ENCODE measurements around the gene ITIH3.

Gene ITIH3

GRCh38 chr3:52779837-52780585, 14.6 kb upstream of the ITIH3 start:
- DNase-seq = no peak

- no peak for DNase-seq
Observed at GRCh38 chr3:52781741-52782140, 12.9 kb upstream of the ITIH3 start.

GRCh38 chr3:52782412-52783210, 12.0 kb upstream of the ITIH3 start:
- DNase-seq = no peak

GRCh38 chr3:52783211-52783555, 11.4 kb upstream of the ITIH3 start:
- DNase-seq = no peak

GRCh38 chr3:52784021-52784621, 10.5 kb upstream of the ITIH3 start:
- DNase-seq = no peak

GRCh38 chr3:52784931-52785590, 9.5 kb upstream of the ITIH3 start:
- no peak for DNase-seq

DNA sequence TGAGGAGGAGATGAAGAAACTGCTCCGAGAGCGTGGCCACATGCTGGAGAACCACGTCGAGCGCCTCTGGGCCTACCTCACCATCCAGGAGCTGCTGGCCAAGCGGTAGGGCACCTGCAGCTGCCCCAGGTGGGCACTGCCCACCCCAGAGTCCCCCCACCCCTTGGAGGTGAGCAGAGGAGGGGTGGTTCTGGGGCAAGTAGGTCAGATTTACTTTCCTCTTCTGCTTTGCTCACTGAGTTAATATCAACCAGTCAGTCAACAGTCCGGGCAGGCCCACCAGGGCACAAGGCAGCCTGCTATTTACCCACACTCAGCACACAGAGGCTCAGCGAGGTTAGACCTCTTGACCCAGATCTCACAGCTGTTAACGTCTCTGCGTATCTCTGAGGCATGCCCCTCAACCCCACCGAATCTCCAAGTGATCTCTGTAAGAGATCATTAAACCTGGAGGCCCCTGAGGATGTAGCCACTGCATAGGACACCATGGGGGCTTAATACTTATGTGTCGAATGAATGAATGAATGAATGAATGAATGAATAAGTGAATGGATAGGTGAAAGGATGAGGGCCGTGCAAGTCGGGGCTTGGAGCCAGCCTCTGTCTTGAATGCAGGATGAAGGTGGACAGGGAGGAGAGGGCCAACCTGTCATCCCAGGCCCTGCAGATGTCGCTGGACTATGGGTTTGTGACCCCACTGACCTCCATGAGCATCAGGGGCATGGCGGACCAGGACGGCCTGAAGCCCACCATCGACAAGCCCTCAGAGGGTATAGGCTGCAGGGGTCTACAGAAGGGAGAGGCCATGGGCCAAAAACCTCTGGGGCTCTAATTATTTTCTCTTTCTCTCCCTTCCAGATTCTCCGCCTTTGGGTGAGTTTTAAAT, 8.0 kb upstream of the ITIH3 start:
- DNase-seq = no peak

- no peak for DNase-seq
Observed at GRCh38 chr3:52787246-52787645, 7.3 kb upstream of the ITIH3 start.

DNA sequence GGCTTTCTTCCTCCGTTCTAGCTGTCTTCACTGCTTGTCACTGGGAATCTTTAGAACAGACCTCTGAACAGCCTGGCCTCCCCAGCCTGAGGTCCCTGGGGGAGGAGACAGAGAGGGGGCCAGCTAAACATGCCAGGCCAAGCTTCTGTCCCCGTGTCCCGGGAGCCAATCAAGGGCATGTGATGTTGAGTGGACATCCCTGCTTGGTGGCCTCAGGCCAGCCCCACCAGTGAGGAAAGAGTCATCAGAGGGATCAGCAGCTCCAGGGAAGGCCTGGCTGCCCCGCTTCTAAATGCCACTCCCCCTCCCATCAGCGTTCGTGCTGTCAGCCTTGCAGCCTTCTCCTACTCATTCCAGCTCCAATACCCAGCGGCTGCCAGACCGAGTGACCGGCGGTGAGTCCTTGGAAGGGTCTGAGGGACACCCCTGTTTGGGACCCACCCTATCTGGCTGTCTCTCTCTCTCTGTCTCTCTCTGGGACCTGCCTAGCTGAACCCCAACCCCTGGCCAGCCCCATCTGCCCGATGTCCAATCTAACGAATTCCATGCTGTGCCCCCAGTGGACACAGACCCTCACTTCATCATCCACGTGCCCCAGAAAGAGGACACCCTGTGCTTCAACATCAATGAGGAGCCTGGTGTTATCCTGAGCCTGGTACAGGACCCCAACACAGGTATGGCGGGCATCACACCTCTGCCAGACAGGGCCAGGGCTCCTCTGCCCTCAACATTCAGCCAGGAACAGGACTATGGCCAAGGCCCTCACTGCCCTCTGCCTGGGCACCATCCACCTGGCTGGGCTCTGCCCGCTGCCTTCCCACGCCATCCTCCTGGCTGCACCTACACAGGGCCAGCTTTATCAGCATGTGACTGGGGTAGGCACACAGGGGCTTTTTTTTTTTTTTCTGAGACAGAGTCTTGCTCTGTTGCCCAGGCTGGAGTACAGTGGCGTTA, 6.6 kb upstream of the ITIH3 start:
- no peak for DNase-seq

GRCh38 chr3:52788890-52789745, 5.5 kb upstream of the ITIH3 start:
- DNase-seq = no peak

GRCh38 chr3:52789746-52790040, 4.9 kb upstream of the ITIH3 start:
- no peak for DNase-seq

GRCh38 chr3:52790337-52790736, 4.3 kb upstream of the ITIH3 start:
- DNase-seq = no peak

GRCh38 chr3:52790741-52791140, 3.9 kb upstream of the ITIH3 start:
- DNase-seq = no peak

GRCh38 chr3:52791366-52791765, 3.2 kb upstream of the ITIH3 start:
- no peak for DNase-seq

- DNase-seq = no peak
Observed at GRCh38 chr3:52791928-52792327, 2.7 kb upstream of the ITIH3 start.

DNA sequence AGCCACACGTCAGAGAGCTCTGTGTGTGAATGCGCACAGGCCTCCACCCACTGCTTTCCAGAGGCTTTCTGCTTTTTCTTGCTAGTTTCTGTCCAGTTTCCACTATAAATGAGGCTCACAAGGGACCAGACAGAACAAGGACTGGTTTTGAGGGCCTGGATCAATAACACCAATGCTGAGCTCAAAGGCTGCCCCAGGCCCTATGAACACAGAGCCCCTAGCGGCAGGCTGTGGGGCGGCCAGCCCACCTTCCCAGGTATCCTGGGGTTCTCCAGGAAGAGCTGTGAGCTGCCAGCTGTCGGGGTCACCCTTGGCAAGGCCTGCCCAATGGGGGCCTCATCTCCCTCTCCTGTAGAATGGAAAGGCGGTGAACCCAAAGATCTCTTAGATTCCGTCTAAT, 2.2 kb upstream of the ITIH3 start:
- no peak for DNase-seq

DNA sequence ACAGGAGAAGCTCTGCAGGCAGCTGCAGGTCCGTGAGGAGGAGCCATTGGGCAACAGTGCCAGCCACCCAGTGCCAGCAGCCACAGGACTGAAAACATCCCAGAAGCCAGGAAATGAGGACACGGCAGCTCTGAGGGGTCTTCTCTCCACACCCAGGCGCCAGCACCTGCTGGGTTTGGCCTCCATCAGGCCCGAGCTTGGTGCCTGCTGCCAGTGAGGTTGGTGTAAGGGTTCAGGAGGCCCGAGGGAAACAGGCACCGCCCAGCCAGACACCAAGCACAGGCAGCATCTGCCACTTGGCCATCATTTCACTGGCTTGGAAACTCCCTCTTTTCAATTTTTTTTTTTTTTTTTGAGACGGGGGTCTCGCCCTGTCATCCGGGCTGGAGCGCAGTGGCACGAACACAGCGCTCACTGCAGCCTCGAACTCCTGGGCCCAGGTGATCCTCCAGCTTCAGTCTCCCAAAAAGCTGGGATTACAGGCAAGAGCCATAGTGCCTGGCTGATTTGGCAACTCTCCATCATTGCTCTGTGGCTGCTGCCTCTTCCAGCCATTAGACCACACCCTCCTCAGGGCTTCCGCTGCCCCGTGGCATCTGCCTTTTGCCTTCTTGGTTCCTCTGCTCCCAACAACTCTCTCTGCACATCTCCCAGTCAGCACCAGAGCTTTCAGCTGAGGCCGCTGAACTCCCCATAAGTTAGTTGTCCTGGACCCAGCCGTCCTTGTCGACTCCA, 1.5 kb upstream of the ITIH3 start:
- DNase-seq = no peak

GRCh38 chr3:52793702-52794611, 639 bp upstream of the ITIH3 start:
- no peak for DNase-seq

Data from NCI-H748 treated with DMSO at 0.1 percent for 48 hours (cell line).